Medulla oblongata (tissue), 1 donor: ENCODE measurements around the gene ZNF468.
"Not testable (repeated sequence)": the region's sequence is repeated elsewhere in the genome, so short reads cannot be mapped to it uniquely, and the experiment has no call there.

Experiments used
- DNase-seq: peaks from one replicate; pipeline ENCODE4 v3.0.0-alpha.2; 2015; ENCODE audit errors: extremely low spot score

ZNF468 gene

DNA sequence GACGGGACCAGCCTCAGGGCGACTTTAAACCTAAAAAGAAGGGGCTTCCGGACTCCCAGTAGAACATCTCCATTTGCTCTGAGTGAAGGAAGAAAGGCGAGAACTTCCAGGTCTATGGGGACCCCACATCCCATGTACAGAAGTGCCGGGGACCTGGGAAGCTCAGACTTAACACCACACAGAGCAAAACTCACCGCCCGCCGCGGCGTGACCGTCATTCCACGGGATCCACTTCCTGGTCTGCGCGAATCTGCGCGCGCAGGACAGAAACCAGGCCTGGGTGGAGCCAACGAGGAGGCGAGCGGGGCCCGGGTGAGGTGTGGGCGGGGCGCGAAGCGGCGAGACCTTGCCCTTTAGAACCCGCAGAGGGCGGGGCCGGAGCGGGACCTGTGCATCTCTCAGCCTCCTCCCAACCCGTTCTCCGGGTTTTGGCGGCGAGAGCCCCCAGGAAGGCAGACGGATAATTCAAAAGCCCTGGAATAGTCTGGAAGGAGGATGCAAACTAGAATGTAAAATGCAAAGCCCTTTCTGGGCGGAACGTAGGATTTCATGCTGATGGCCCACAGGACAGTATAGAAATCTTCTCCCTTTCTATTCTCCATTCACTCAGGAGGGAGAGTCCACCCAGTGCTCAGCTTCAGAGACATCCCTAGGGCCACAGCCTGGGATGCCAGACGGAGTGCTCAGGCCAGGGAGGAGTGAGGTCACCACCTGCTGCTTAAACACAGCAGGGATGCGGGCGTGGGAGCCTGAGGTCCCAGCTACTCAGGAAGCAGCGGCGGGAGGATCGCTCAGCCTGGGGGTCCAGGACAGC, at the start of gene ZNF468:
TSS of gene ZNF468 (minus strand) at position 242 of the 814 bp plus-strand sequence. CDS start 3,347 bp downstream, outside the sequence.
- peak; percentile 75 for DNase-seq

GRCh38 chr19:52904052-52904780, 46.8 kb upstream of the ZNF468 start:
- DNase-seq: not testable (repeated sequence)

DNA sequence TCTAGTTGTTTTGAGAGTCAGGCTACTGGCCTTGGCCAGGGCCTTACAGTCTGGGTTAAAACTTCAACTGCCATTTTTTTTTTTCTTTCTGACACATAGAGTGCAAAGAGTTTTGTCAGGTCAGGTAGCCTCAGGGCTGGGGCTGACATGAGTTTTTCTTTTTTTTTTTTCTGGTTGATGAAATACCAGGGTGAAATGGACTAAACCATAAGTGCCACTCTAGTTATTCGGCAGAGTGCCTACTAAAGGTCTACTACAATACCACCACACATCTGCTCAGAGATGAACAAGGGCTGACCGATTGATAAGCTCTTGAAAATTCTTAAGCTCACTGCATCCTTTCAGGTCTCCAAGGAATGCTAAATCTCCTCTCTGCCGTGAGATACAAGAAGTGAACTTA, 44.4 kb upstream of the ZNF468 start:
- DNase-seq: no peak

DNA sequence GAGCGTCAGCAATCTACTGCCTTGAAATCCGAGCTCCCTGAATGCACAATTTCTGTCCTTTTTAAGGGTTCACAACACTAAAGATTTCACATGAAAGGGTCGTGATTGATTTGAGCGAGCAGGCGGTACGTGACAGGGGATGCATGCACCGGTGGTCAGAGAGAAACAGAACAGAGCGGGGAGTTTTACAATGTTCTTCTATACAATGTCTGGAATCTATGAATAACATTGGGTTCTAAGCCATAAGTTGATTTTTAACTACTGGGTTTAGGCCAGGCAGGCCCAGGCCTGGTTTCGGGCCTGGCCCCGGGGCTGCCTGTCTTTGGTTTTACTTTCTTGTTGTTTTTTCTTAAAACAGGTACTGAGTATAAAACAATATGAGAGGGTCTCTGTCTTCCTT, 41.2 kb upstream of the ZNF468 start:
- not testable (repeated sequence) for DNase-seq

DNA sequence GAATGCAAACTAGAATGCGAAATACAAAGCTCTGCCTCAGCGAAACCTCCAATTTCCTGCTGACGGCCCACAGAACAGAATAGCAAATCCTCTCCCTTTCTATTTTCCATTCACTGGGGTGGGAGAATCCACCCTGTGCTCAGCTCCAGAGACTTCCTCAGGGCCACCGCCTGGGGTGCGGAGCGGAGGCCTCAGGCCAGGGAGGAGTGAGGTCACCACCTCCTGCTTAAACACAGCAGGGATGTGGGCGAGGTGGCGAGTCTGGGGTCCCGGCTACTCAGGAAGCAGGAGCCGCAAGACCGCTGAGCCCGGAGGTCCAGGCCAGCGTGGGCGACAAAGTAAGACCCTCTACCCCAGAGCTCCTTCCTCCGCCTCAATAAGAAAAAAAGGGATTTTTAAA, 40.7 kb upstream of the ZNF468 start:
- no peak for DNase-seq

- peak; percentile 98 for DNase-seq
These were observed 39.9 kb upstream of the ZNF468 start, which contains the start of gene ZNF320 for GRCh38 chr19:52897138-52897935. ZNF320 (minus strand) TSS chr19:52897635; CDS start chr19:52890255, 7,380 bp downstream.

DNA sequence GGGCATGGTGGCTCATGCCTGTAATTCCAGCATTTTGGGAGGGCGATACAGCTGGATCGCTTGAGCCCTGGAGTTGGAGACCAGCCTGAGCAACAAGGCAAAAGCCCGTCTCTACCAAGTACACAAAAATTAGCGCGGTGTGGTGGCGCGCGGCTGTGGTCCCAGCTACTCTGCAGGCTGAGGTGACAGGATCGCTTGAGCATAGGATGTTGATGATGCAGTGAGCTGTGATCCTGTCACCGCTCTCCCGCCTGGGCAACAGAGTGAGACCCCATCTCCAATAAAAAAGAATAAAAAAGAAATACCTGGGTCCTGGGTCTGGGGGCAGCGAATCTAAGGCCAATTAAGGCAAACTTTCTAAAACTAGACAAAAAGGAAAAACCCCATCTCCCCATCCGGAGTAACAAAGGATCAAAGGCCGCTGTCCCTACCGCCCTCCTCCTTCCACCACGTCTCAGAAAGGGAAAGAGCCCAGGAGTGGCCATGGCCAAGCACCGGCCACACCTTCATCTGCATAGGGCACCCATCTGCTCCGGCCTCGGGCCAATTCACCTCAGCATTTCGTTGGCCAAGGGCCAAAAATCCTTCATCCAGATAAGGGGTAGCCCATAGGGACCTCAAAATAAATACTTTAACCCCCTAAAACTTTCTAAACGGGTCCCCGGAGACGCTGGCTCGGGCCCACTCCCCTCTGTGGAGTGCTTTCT, 39.2 kb upstream of the ZNF468 start:
- peak; percentile 9 for DNase-seq

DNA sequence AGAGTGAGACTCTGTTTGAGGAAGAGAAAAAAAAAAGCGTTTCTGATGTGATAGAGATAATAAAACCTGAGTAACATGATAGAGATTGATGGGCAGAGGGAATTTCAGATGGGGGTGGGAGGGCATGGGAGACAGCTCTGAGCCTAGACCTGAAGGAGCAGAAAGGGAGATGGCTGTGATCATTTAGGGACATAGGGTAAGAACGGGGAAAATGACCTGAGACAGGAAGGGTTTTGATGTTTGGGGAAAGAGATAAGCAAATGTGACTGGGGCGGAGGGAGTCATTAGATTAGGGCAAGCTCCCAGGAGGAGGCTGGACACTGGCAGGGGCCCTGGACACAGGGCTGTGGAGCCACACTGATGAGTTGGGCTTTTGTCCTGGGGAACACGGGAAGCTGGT, 33.9 kb upstream of the ZNF468 start:
- DNase-seq: no peak

GRCh38 chr19:52889931-52890330, 32.5 kb upstream of the ZNF468 start:
- DNase-seq: no peak

GRCh38 chr19:52889076-52889475, 31.7 kb upstream of the ZNF468 start:
- DNase-seq: no peak

DNA sequence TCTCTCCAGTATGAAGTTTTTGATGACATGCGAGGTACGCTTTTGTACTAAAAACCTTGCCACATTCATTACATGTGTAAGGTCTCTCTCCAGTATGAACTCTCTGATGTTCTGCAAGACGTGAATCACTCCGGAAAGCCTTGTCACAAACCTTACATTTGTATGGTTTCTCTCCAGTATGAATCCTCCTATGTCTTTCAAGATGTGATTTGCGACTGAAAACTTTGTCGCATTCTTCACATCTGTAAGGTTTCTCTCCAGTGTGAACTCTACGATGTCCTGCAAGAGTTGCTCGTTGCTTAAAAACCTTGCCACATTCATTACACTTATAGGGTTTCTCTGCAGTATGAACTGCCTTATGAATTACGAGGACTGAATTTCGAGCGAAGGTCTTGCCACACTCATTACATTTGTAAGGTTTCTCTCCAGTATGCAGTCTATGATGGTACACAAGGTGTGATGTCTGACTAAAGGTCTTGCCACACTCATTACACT, 23.5 kb upstream of the ZNF468 start:
- no peak for DNase-seq

- DNase-seq: not testable (repeated sequence)
These were observed 15.6 kb upstream of the ZNF468 start for GRCh38 chr19:52872996-52873395.

GRCh38 chr19:52871466-52871865, 14.0 kb upstream of the ZNF468 start:
- DNase-seq: no peak

- not testable (repeated sequence) for DNase-seq
These were observed 10.6 kb upstream of the ZNF468 start for GRCh38 chr19:52868031-52868430.

DNA sequence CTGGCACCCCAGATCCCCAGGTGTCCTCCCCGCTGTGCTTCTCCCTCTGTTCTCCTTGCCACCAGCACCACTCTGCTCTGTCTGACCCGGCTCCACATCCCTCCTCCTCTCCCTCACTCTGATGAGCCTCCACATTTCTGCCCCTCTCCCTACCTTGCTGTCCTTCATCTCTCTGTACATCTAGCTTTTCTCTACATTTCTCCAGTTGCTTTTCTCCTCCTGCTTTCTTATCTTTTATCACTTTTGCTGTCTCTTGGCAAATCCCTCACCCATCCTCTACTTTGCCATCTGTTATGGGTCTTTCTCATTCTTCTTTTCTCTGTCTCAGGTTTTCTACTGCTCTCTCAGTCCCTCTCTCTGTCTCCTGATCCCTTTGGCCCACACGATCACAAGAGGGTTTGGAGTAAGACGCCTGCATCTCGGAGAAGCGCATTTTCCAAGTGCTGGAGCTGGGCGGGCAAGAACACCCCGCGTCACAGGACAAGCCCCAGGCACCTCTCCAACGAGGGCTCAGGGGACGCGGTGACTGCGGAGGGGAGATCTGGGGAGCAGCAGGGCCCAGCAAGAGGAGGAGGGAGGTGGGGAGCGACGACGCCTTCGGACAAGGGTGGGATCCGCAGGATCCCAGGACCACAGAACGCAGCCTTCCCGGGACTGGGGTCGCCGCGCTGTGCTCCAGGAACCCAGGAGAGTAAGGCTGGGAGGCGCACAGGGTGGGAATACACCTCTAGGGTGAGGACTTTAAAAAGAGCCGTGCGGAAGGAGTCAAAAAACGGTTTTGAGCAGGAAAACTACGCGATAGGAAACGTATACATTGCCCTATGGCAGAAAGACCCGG, 660 bp downstream of the ZNF468 start:
- not testable (repeated sequence) for DNase-seq

DNA sequence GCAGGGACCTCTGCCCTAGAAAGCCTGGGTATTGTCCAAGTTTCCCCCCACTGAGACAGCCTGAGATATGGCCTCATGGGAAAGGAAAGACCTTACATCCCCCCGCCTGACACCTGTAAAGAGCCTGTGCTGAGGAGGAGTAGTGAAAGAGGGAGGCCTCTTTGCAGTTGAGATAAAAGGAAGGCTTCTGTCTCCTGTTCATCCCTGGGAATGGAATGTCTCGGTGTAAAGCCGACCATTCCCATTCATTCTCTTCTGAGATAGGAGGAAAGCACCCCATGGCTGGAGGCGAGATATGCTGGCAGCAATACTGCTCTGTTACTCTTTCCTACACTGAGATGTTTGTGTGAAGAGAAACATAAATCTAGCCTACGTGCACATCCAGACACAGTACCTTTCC, 10.1 kb downstream of the ZNF468 start:
- not testable (repeated sequence) for DNase-seq

DNA sequence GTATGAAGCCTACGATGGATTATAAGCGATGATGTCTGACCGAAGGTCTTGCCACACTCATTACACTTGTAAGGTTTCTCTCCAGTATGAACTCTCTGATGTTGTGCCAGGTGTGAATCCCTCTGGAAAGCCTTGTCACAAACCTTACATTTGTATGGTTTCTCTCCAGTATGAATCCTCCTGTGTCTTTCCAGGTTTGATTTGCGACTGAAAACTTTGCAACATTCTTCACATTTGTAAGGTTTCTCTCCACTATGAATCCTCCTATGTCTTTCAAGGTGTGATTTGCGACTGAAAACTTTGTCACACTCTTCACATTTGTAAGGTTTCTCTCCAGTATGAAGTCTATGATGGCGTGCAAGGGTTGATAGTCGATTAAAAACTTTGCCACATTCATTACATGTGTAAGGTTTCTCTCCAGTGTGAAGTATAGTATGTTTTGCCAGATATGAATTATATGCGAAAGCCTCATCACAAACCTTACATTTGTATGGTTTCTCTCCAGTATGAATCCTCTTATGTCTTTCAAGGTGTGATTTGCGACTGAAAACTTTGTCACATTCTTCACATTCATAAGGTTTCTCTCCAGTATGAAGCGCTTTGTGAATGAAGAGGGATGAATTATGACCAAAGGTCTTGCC, 16.5 kb downstream of the ZNF468 start:
- DNase-seq: not testable (repeated sequence)

- not testable (repeated sequence) for DNase-seq
These were observed 23.1 kb downstream of the ZNF468 start for GRCh38 chr19:52834289-52834688.

DNA sequence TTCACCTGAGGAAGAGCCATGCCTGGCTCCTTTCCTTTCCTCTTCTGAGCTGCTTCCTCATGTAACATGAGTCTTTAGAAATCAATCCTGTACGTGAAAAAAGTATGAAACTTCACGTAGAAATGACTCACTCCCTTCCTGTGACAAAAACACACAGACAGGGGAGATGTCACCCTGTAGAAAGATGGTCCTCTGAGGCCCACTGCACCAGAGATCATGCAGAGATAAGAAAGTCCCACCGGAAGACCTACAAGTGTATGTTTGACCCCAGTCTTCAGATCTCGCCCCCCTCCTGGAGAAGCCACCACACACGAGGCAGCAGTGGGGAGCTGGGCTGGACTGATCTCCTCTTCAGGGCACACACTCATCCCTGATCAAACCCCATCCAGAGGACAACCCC, 23.9 kb downstream of the ZNF468 start:
- DNase-seq: not testable (repeated sequence)

DNA sequence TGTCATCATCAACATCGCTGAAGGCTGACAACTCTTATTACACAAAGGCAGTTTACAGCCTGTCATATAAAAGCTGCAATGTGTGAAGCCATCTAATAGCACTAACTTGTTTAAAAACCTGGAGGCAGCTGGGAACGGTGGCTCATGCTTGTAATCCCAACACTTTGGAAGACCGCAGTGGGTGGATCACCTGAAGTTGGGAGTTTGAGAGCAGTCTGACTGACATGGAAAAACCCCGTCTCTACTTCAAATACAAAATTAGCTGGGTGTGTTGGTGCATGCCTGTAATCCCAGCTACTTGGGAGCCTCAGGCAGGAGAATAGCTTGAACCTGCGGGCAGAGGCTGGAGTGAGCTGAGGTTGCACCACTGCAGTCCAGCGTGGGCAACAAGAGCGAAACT, 27.6 kb downstream of the ZNF468 start:
- not testable (repeated sequence) for DNase-seq
